LHCN-M2 (cell line): Measurements from ENCODE around the gene DDX25. TPM values are rescaled to one million over a fixed set of nuclear protein-coding genes. Genes with fewer than 3 reads are reported as not detected.

Source experiments
- DNase-seq: peaks from one replicate; pipeline ENCODE4 v3.0.0-alpha.2; 2012; ENCODE audit warnings: low read depth
- total RNA-seq: library from RNA; depleted of rRNA; stranded (reverse); fragments of >200 nt; gene quantifications from 2 replicates; pipeline ENCODE4 v1.2.3, GENCODE V29; 2014

The DDX25 gene
- total RNA-seq, 1 experiment from 2014 or later, result not detected

DNA sequence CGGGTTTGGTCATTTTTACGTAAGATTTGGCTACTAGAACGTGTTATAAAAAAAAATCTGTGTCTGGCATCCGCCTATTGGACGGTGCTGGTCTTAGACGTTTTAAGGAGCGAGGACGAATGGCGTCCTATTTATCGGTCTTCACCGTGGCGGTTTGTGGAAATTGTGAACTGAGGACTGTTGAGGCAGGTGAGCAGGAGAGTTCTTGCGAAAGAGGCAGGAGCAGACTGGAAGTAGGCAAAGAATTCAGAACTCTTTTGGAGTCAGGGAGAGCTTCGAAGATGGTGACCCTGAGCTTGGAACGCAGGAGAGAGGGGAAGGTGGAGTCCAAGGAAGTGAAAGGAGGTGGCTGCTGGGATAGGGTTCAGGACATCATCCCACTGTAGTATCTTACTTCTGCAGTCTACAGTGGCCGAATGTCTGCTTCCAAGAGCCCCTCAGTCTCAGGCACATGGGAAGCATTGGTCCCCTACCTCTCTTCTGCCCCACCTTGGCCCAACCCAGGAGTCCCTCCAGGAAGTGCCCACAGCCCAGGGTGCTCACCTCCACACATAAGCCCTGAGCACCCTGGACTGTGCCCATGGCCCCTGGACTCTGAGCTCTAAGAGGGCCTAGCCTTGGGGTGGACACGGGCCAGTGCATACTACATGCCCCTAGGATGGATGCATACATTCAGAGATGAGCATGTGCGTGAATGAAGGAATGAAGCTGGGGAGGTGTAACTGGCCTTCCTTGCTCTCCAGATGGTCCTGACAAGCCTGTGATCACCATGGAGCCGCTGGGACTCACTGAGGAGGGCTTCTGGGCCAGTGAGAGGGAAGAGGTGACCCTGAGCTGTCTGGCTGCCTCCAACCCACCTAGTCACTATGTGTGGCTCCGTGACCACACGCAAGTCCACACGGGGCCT lies 45.2 kb downstream of the DDX25 start:
- DNase-seq, result no peak

DNA sequence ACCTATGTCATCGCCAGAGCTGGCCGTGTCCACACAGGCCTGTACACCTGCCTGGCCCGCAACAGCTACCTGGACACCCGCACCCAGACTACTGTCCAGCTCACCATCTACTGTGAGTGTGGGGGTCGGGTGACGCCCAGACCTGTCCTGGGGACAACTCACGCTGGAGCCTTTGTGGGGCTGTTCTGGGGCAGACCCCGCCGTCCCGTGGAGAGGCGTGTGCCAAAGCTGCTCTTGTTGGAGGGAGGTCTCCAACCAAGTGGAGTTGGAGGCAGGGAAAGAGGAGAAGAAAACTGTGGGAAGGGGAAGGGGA lies 45.8 kb downstream of the DDX25 start:
- no peak for DNase-seq

DNA sequence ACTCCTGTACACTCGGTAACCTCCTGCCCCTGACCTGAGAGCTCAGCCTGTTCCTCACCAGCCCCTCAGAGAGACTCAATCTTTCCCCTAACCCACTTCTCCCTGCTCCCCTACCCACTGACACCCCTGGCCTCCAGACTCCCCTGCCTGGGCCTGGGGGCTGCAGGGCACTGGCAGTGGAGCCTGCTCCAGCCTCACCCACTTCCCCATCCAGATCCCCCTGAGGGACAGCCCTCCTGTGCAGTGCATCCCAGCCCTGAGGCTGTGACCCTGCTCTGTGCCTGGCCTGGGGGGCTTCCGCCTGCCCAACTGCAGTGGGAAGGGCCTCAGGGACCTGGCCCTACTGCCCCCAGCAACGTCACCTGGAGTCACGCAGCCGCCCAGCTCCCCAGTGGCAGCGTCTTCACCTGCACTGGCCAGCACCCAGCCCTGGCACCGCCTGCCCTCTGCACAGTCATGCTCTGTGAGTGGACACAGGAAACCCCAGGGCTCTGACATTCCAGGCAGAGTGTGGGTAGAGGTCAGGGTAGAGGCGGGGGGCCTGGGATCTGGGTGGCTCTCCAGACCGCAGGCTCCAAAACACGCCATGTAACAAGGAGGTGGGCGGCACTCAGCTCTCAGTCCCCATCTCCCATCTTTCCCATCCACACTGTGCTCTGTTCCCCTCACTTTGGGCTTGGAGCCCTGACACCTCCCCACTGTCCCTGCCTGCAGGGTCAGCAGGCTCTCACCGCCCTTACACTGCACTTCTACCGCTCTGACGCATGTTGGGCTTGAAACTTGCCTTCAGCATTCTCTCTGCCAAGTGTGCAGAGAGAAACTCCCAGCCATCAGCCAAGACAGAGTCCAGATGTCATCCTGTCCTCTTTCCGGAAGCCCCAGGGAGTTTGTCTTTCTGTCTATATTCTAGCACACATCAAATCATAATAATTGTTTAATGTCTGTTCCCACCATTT lies 46.7 kb downstream of the DDX25 start:
- no peak for DNase-seq

DNA sequence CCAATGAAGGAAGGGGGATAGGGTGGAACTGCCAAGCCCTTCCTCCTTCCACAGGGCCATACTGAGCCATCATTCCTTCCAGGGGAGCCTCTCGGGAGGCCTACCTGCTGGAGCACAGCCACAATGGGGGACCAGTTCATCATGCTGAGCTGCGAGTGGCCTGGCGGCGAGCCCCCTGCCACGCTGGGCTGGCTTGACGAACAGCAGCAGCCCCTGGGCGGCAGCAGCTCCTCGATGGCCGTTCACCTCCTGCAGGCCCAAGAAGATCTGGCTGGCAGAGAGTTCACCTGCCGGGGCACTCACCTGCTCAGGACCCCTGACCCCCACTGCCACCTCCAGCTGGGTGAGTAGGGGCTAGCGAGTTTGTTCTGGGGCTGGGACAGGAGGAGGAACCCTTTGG lies 47.4 kb downstream of the DDX25 start:
- DNase-seq, result no peak

DNA sequence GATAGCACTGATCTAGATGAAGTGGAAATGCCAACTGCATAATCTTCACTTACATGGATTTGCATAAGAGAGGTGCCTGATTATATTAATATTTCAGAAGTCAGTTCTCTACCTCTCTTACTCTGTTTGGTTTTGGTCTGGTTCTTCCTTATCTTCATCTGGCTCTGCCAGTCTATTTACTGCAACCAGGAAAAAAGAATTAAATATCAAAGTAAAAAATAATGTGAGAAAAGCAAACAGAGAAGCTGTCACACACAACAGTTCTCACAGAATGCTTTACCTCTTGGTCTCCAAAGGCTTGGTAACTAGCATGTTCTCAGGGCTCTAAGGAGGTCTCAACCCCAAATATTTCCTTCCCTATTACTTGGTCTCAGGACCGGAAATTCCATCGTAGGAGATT lies 48.3 kb downstream of the DDX25 start:
- no peak for DNase-seq

DNA sequence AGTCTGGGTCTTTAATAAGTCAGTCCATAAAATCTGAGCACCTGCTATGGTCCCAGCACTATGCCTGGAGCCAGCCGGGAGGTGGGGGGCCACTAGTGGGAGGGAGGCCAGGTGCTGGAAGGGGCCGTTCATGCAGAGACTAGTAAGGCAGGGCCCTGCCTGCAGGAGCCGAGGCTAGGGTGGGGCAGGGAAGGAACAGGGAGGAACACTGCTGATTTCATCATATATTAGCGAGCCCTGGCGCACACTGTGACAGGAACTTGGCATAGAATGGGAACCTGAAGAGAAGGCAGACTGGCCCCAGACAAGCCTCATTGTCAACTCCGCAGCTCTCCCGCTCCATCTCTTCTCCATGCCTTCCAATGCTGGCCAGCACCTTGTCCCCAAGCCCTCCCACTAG lies 48.7 kb downstream of the DDX25 start:
- DNase-seq, result no peak

DNA sequence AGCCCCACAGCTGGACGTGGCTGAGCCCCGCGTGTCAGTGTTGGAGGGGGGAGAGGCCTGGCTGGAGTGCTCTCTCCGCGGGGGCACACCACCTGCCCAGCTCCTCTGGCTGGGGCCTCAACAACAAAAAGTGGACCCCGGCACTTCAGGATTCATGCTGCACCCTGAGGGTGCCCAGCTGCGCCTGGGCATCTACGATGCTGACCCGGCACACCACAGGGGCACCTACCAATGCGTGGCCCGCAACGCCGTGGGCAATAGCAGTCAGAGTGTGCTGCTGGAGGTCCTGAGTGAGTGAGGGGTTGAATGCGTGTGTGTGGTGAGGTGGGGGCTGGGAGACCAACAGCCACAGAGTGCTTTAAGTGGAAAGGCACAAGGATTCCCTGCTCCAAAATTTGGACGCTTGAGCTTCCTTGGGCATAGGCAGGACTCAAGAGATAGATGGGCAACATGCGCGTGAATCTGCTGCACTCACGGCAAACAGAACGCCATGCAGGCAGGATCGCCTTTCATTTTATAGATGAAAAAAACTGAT lies 49.2 kb downstream of the DDX25 start:
- no peak for DNase-seq

DNA sequence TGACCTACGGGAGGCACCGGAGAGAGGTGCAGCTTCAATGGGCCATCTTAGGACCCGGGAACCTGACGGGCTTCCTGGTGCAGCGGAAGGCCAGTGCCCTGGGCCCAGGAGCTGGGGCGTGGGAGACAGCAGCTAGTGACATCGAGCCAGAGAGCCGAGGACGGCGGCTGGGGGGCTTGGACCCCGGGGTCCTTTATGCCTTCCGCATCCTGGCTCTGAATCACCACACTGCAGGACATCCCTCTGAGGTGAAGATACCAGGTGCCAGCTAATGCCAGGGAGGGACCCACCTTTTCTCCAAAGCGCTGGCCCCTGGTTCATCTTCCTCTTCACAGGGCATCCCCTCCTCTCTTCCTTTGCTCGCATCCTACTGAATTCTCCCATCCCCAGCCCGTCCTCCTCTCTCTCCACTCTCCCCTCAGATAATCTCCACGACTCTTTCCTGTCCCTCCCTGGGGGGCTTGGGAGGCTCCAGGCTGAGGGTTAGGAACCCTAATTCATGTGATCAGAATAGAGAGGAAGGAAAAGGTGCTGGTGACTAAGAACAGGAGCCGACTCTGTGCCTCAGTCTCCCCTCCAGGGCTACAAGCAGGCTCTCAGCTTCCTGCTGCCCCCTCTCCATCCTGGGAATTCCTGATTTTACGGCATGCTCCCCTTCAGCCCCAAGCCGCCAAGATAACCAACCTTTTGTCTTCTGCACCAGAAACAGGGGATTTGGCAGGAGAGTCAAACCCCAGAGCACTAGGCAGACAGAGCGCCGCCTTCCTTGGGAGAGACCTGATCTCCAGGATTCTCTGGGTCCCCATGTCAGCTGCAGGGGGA lies 50.0 kb downstream of the DDX25 start:
- no peak for DNase-seq

DNA sequence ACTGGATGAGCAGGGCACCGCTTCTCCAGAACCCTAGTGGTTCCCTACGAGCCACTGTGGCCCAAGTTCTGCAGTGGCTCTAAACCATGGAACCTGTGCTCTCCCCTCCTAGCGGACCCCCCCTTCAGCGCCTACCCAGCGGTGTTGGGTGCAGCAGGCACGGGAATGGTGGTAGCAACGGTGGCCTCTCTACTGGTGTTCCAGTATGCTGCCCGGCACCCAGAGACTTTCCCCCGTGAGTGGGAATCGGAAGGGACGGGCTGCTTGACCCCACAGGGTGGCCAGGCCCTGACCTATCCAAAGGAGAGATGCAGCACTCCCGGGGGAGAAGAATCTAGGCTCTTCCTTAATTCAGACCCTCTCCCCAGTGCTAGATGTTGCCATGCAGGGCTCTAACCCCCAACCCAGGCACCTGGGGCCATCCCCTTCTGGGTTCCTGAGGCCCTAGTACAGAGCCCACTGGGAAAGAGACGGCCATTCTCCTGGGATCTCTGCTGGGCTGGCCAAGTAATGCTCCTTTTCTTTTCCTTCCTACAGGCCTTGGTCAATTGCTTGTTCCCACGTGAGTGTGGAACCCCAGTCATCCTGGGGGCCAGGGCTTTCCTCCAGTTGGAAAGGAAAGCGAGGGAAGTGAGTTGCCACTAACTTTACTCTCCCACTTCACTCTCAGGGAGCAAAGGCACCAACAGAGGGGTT lies 50.8 kb downstream of the DDX25 start:
- no peak for DNase-seq

DNA sequence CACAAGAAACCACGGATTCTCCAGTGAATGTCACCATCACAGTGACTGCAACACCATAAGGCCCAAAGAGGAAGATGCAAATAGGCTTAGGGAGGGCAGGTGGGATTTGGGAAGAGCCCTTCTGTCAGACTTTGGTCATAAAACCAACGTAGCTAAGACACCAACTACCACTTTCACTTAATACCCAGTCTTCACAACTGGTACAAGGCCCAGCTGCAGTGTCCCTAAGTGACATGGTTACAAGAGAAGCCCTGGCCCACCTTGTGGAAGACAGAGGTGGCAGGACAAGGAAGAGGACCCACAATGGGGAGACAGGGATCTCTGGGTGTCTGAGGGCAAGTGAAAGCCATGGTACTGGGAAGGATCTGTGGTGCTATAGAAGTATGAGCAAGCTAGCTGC lies 51.5 kb downstream of the DDX25 start:
- DNase-seq, result no peak

DNA sequence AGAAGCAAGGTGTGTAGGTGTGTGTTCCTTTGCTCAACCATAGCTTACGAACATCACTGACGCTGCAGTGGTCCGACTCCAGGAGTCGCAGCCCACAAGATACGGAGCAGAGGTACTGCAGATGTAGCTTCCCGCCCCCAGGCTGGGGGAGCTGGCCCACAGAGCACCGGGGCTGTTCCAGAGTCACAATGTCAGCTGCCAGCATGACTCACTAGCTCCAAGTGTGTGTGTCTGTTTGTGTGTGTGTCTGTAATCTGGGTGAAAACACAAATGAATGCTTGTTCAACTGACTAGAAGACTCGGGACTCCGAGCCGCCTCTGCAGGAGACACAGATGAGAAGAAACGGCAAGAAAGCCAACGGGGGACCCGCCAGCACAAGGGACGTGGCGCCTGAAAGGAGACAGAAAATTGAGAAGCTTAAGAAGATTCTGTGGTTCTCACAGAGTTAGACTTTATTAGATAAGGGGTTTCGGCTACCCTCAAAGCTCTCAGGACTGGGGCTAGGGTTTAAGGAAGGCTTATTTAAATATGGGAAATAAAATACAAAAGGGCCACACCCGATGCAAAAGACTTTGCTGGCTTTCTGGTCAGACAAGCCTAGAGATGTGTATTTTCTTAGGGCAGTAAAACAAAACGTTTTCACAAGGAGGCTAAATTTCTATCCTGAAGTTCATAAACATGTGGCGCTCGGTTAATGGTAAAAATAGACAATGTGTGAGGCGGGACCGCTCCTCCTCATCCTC lies 52.3 kb downstream of the DDX25 start:
- peak; percentile 22 for DNase-seq

DNA sequence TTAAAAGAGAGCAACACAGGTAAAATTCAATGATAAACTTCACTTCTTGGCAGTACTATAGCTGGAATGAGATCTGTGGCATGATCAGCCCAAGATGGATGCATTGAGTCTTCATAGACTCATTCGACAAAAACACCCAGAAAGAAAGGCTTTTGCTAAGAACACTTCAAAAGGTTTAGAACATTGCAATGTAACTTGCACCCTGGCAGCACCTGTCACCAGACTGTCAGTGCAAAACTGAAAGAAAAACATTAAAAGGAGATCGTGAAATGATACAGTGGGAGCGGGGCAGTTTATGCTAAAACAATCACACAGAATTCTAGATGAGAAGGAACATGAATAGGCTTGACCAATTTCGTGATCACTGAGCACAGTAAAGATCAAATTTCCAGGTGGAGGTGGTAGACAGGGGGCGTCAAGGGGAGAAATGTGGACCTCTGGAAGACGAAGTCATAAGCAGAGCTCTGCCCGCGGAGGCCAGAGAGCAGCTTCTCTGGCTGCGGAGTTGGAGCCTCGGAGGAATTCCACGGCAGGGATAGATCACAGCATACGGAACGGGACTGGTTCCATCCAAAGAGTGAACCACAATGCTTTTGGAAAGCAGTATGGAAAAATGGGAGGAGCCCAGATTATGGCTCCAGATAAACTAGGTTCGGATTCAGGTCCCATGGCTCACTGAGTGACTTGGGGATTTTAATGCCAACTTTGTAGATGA lies 53.5 kb downstream of the DDX25 start:
- no peak for DNase-seq

DNA sequence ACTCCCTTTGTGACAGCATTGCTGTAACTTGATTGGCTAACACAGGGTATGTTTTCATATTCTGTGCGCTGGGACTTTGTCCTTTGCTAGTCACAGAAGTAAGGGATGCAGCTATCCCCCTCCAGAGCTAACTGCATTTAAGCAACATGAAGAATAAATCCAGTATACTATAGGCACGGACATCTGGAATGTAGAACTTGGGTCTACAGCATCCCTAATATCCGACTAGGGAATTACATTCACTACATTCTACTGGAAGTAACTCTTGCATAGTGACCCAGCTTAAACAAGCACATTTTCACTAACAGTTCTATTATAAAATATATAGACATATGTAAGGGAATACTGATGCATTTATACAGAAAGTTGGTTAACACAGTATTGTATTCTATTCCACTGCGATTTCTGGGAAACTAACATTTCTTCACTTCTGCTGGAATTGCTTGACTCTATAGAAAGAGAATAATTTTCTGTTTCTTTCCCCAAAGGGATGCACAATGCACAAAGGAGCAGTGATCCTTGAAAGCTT lies 54.6 kb downstream of the DDX25 start:
- no peak for DNase-seq

DNA sequence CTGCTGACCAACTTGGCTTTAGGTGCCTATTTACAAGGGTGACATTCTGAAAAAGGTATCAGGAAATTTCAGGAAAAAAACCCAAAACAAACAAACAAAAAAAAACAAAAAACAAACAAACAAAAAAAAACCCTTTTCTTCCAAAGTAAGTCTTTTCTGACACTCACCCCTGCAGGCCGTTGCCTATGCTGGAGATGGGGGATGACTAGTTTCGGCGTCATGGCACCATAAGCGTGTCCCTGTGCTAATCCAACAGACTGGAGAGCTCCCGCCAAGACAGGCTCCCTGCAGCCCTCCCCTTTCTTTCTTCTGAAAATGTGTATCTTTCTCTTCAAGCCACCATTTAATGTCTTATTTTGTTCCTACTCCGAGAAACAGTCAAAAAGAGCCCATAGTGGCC lies 55.2 kb downstream of the DDX25 start:
- DNase-seq, result no peak

DNA sequence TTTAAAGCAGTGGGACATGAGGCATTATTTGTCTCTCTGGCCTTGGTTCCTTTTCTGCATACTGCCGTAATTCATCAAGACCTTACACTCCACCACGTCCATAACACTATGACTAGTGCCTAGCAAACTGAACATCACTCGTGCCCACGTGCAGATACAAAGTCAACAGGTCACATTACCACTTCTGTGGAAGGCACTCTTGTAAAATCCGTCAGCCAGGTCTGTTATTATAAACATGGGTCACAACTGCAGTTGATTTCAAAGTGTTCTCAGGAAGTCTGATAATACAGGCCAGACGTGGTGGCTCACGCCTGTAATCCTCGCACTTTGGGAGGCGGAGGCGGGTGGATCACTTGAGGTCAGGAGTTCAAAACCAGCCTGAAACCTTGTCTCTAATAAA lies 55.6 kb downstream of the DDX25 start:
- no peak for DNase-seq

DNA sequence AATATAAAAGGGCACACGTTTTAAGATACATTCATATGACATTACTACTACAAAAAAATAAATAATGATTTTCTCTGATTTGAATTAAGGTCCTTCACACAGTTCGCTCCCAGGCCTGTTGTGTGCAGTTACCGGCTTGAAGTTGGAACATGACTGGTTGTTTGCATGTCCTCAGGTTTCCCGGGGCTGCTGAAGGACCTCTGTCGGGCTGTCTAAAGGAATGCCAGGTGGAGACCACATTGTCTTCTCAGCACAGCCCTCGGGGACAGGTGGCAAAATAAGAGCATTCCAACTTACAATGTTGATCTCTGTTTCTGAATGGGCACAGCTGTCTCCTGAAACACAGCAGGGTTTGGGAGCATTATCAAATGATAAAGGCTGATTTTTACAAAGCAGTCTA lies 56.5 kb downstream of the DDX25 start:
- DNase-seq, result peak; percentile 5

DNA sequence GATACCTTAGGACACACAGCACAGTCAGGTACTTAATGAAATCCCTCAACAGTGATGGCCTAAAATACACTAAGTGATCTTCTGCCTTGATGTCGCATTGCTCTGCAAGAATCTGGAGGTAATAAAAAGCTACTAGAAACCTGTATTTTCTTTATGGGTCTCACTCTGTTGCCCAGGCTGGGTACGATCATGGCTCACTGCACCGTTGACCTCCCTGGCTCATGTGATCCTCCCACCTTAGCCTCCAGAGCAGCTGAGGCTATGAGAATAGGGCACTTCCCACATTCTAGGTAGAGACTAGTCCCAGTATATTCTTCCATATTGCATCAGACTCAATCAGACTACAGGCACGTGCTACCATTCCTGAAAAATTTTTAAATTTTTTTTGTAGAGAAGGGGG lies 63.2 kb downstream of the DDX25 start:
- DNase-seq, result no peak

DNA sequence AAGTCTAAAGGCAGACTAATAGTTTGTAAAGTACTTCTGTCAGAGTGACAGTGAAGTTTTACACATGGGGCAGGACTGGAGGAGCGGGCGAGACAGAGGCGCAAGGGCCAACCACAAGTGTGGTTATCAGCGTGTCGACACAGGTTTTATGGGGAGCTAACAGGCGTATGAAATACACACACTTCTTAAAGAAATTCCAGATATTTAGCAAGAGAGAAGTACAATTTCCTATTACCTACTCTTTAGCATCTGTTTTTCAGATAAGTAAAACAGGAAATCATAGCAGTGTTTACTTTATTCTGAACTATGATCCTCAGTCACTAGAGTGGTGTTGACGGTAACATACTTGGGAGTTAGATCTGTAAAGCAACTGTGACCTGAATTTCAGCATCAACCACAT lies 64.0 kb downstream of the DDX25 start:
- peak; percentile 3 for DNase-seq

DNA sequence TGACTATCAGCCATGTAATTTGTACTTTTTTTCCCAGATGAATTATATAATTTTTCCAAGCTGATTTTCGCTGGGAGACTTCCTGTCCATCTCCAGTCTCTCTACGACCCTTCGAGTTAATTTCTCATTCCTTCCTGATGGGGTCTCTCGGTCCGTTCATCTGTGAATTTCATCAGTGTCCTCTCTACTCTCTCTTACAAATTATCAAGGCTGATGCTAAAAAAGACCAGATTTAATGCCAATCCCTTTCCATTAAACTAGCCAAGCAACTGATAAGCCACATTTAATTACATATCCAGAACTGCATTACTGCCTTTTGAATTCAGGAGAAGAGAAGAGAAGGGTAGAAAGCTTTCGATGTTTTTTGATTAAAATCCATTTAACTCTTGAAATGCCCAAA lies 67.3 kb downstream of the DDX25 start:
- DNase-seq, result no peak
